CD4-positive, alpha-beta T cell treated with Interleukin-1 beta for 1 hour (primary cell): ENCODE data around the gene CTSV.
"Not testable (repeated sequence)": the region's sequence is repeated elsewhere in the genome, so short reads cannot be mapped to it uniquely, and the experiment has no call there.

Experiments used
- DNase-seq, 2 donors: peaks; one replicate each; pipeline ENCODE4 v3.0.0-alpha.2; 2020 to 2022

CTSV gene

DNA sequence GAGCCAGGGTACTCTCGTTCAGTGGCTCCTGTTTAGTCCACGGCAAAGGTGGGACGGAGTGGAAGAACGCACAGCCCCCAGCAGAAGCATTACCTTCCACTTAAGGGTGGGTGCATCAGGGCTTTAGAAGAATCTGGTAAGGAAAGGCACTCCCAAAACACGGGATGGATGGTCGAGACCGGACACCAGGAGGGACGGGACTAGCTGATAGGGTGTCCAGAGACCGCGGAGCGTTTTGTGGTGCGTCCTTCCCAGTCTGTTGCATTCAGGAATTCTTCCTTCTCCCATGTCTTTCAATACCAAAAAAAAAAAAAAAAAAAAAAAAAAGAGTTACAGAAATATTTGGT lies 545 bp upstream of the CTSV start:
- DNase-seq: no peak

DNA sequence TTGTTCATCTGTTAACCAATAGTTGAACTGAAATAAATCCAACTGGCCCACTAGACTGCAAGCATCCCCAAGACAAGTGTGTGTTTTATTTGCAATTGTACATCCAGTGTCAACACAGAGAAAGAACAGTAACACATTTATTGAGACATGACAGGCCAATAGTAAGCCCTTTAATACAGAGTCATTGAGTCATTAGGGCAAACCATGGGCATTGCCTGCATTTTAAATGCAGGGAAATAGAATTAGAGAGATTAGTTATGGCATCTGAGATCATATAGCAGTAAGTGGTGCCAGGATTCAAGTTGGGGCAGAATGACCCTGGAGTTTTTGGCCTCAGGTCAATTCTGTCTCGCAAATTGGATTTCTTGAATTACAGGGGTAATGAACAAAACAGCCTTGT lies 15.4 kb downstream of the CTSV start:
- not testable (repeated sequence) for DNase-seq

DNA sequence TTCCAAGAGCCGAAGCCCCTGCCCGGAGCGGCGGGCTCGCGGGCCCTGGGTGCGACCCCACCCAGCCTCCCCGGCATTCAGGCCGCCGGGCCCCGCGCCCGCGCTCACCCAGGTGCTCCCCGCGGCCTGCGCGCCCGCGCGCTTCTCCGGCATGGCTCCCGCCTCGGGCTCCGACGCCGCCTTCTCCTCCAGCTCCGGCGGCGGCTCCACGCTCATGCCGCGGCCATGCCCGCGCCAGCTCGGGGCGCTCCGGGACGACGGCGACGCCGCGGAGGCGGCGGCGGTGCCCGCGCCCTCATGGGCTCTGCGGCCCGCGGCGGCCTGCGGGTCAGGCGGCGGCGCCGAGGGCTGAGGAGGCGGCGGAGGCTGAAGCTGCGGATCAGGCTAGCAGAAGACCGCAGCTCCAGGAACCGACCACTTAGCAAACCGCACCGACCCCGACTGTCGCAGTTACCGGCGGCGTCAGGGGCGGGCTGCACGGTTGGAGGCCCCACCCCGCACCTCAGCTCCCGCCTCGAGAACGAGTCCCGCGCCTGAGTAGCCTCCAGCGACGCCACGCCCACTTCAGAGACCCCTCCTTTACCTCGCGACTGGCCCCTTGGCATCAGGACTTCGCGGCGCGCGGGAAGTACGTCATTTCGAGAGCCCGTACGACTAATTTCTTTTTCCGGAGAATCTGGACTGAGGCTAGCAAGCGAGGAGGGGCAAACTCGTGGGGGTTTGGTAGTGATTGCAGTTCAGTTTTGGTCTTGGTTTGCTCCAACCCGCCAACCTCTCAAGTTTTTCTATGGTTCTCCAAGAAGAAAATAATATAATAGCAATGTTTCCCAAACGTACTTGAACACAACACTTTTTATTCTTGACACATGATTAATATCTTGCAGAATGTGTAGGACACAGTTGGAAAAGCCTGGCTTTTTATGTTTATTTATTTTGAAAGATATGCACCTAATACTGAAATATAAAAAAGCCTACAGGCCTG lies 25.5 kb downstream of the CTSV start:
- peak; percentile 81 to 83 for DNase-seq

DNA sequence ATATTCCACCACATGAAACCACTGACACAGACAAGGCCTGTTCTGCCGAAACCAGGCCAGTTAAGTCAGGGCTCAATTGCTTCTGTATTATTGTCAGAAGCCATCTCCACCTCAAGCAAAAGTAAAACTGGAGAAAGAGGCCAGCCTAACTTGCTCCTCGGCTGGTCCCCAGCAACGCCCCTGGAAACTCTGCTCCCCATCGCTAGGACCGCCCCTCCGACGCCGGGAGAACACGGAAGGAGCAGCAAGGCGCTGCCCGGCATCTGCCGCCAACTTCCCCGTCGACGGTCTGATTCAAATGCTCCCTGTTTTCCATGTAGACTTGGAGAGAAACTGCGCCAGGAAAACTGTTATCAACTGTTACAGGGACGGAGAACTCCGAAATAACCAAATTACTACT lies 26.3 kb downstream of the CTSV start:
- peak in 1 of 2 donors; percentile 29 for DNase-seq

DNA sequence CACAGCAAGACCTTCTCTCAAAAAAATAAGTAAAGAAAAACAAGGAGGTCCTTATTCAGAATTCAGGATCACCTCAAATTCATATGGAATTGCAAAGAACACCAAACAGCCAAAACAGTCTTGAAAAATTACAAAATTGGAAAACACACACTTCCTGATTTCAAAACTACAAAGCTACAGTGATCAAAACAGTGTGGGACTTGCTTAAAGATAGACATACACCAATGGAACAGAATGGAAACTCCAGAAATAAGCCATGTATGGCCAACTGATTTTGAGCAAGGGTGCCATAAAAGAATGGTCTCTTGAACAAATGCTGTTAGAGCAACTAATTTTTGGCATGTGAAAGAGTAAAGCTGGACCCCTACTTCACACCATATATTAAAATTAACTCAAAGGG lies 36.7 kb downstream of the CTSV start:
- DNase-seq: not testable (repeated sequence)

DNA sequence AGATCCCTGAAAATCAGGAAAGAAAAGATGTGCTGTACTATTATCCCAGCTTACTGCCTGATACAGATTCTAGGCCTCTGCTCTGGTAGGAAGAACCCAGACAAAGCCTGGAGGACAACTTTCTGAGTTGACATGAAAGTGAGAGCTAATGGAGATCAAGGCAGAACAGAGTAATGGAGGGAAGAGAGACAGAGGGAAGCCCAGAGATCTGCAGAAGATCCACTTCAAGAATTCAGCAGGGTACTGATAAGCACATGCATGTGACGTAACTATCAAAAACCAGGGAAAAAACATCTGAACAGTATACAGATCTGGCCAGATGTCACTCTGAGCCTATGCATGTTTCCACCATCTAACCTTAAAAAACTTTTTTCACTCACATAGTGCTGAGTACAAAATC lies 37.6 kb downstream of the CTSV start:
- not testable (repeated sequence) for DNase-seq

DNA sequence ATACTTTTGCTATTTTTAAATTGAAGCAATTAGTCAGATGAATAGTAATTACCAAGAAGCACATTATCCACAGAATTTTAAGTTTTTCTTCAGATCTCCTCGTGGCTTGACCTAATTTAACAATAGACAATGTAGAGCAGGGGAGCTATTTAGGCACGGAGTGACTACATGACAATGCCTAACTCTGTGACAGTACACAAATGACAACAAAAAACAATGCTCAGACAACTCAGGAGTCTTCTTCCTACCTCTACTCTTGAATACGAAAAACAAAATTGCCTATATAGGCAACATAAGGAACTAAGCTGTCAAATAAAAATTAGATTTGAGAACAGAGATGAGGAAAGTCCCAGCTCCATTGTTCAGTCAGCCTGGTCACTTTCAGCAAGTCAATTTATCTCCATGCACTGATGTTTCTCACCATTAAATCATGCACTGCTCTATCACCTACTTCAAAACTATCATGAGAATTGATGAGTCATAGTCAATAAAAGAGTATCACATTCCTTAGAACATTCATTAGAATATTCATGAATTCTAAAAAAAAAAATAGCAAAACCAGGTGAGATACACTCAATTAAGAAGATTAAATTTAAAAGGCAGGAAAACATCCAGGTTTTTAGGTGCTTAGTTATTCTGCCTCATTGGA lies 38.7 kb downstream of the CTSV start:
- DNase-seq: not testable (repeated sequence)

DNA sequence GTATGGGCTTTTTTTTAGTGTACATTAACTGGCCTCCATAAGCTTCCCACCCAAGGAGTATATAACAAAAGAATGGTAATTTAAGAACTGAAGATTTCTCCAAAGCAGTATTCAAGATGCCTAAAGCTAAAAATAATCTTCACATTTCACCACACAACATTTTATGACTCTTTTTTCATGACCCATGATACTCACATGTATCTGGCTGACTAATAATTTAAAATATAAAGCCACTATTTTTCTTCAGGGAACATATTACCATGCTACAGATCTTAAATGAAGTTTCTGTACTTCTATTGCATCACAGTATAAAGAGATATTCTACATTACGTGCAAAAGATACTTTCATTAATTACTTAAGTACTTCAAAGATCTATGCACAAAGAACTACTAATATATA lies 39.2 kb downstream of the CTSV start:
- DNase-seq: not testable (repeated sequence)

DNA sequence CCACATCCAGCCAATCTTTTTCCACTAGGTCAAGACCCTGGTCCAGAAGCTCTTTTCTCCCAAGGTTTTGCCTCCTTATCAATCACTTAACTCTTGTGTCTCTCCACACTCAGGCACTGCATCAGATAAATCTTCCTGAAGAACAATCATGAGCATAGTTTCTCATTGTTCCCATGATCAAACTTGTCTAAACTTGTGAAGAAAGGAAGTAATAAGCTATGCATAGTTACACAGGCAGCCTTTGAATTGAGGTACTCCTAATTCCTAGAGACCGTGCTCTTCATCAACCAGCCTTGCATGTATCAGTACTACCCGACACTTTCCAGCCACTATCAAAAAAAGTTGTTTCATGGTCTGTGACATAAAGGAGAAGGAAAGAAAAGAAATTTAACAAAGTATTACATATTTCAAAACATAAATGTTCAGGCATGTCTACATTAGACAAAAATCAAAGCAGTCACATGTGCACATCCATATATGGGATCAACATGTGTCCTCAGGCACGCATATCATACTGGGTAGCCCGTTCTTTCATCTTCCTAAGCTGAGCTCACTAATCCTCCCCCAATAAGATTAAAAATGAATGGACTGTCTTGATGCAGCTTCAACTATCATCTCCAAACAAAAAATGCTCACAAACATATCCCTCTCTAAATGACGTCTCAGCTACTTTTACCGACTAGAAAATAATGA lies 41.8 kb downstream of the CTSV start:
- DNase-seq: not testable (repeated sequence)

DNA sequence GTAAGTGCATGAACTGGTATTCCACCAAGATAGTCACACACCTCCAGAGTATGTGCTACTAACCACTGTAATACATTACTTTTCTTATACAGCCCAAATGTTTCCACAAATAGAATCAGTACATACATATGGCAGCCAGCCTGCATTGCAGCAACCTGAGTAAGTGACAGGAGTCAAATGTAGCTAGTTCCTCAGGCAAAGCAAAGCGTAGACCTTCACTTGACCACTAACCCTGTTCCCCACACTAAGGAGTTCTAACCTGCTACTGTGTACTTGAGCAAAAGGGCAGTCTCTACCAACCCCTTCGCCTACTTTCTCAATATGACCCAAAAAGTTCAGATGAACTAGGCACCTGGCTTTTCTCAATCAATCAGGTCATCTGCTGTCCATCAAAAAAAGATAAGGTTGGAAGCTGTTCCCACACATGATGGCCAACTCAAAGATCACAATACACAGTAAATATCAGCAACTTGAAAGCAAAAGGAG lies 44.4 kb downstream of the CTSV start:
- DNase-seq: not testable (repeated sequence)

DNA sequence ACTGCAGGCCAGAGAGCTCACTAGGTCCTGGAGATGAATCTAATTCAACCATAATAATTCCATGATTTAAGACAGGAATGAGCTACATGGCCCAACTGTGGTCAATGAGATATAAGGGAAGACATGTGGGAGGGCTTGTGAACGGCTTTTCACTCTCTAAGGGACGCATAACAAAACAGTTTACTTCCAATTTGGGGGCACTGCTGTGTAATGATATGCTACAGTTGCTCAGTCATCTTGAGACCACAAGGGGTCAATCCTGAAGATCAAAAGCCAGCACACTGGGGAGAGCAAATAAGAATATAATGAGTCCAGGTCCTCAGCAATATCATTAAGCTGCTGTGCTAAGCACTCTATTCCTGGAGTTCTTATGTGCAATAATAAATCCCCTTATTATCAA lies 46.6 kb downstream of the CTSV start:
- not testable (repeated sequence) for DNase-seq

DNA sequence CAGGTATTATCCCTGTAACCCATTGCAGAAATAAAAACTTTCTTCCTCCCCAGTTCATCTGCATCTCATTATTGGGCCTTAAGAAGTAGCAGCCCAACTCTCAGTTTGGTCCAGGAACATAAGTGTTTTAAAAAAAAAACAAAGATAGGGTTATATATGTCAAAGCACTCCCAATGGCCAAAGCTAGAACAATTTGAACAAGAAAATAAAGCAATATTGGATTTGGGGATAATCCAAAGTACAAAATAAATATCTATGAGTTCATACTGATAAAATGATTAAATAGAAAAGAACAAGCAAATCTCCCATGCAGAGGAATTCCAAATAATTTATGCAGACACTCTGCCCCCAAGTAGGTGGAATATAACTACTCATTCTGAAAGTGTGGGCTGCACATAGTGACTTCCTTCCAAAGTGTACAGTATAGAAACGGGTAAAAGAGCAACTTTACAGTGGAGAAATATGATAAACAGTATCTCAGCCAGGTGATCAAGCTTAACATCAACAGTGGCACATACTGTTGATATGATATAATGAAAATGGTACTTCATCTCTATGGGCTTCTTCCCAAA lies 49.1 kb downstream of the CTSV start:
- not testable (repeated sequence) for DNase-seq

DNA sequence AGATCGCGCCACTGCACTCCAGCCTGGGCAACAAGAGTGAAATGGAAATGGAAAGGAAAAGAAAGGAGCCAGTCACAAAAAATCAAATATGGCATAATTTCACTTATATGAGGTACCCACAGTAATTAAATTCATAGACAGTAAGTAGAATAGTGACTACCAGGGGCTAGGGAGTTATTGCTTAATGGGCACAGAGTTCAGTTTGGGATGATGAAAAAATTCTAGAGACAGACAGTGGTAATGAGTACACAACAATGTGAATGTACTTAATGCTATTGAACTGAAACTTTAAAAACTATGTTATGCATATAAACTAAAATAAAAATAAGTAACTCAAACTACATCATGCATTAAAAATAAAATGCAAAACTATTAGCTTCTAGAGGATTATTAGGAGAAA lies 54.1 kb downstream of the CTSV start:
- DNase-seq: not testable (repeated sequence)

DNA sequence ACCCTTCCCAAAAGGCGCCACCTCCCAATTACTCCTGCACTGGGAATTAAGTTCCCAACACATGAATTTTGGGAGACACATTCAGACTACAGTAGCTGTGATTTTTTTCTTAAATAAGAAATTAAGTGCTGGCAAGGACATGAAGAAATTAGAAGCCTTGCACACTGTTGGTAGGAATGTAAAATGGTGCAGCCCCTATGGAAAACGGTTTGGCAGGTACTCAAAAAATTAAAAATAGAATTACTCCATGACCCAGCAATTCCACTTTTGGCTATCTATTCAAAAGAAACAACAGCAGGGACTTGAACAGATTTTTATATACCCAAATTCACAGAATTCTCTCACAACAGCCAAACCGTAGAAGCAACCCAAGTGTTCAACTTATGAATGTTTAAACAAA lies 54.8 kb downstream of the CTSV start:
- DNase-seq: not testable (repeated sequence)

DNA sequence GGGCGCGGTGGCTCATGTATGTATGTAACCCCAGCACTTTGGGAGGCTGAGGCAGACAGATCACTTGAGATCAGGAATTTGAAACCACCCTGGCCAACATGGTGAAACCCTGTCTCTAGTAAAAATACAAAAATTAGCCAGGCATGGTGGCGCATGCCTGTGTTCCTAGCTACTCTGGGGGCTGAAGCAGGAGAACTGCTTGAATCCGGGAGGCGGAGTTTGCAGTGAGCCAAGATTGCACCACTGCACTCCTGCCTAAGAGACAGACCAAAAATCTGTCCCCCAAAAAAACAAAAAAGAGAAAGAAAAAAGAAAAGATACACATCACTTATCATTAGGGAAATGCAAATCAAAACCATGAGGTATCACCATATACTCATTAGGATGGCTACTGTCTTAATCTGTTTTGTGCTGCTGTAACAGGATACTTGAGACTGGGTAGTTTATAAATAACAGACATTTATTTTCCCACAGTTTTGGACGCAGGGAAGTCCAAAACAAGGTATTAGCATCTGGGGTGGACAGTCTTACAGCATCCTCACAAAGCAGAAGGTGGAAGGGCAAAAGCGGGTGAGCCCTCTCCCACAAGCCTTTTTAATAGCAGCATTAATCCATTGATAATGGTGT lies 55.3 kb downstream of the CTSV start:
- DNase-seq: not testable (repeated sequence)
